EH (cell line): Measurements from ENCODE around the gene TLR9.

Source experiments
- DNase-seq: peaks from one replicate; pipeline ENCODE4 v3.0.0-alpha.2; 2015; ENCODE audit warnings: low read depth

Gene TLR9

GRCh38 chr3:52246728-52247408, 21.4 kb upstream of the TLR9 start:
- no peak for DNase-seq

- DNase-seq, result no peak
Observed at GRCh38 chr3:52246264-52246620, 20.8 kb upstream of the TLR9 start.

GRCh38 chr3:52245322-52246263, 20.1 kb upstream of the TLR9 start, which contains the start of gene PPM1M:
Gene PPM1M (plus strand): TSS chr3:52245759. CDS start chr3:52245825, 66 bp downstream.
- peak; percentile 75 for DNase-seq

- DNase-seq, result peak; percentile 86
Observed at GRCh38 chr3:52243791-52244628, 18.6 kb upstream of the TLR9 start.

- no peak for DNase-seq
Observed at GRCh38 chr3:52242039-52242438, 16.6 kb upstream of the TLR9 start.

- no peak for DNase-seq
Observed at GRCh38 chr3:52240886-52241370, 15.5 kb upstream of the TLR9 start.

- peak; percentile 91 for DNase-seq
Observed at GRCh38 chr3:52240059-52240885, 14.8 kb upstream of the TLR9 start.

GRCh38 chr3:52238761-52239701, 13.6 kb upstream of the TLR9 start, which contains the start of gene TWF2:
Gene TWF2 (minus strand): TSS chr3:52239158. CDS start chr3:52239016, 142 bp downstream.
- peak; percentile 85 for DNase-seq

- DNase-seq, result no peak
Observed at GRCh38 chr3:52238193-52238760, 12.8 kb upstream of the TLR9 start.

GRCh38 chr3:52237657-52238172, 12.3 kb upstream of the TLR9 start:
- peak; percentile 95 for DNase-seq

GRCh38 chr3:52237006-52237656, 11.7 kb upstream of the TLR9 start:
- DNase-seq, result no peak

GRCh38 chr3:52236424-52236886, 11.0 kb upstream of the TLR9 start:
- DNase-seq, result no peak

GRCh38 chr3:52234516-52235447, 9.3 kb upstream of the TLR9 start:
- no peak for DNase-seq

- DNase-seq, result no peak
Observed at GRCh38 chr3:52233968-52234367, 8.5 kb upstream of the TLR9 start.

- DNase-seq, result no peak
Observed at GRCh38 chr3:52233108-52233591, 7.7 kb upstream of the TLR9 start.

GRCh38 chr3:52232279-52233107, 7.0 kb upstream of the TLR9 start:
- no peak for DNase-seq
